ENCODE measurements around the gene SYT6. TPM values are rescaled to one million over a fixed set of nuclear protein-coding genes. Genes with fewer than 3 reads are reported as not detected.

The SYT6 gene
- total and polyA plus RNA-seq, 7 donors = 0.32 to 1.9 (median 0.46) TPM; not detected in 3

DNA sequence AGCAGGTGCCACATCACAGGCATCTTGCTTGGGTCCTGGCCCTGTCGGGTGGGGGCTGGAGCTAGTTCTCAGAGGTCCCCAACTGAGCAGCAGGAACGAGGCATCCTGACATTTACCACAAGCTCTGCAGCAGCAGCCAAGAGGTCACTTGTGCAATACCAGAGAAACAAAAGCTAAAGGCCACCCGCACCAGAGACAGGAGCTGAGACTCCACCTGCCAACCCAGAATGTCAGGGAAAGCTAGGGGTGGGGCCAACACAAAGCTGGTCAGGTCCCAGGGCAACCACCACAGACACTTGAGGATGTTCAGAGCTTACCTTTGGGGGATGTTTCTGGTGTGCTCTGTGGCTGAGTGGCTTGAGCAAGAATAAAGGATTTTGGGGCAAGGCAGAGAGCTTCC is 13.6 kb upstream of the SYT6 start:
- 72 to 76% methylated on average over 3 of the region's 3 CpGs for WGBS, 2 donors
- Histone ChIP-seq H3K27ac (no peak overlapping the region), H3K36me3 (no peaks in the 10 kb centered on the region), H3K9me3 (no peaks in the 10 kb centered on the region), H3K4me3 (no peak overlapping the region), H3K27me3 (no peaks in the 10 kb centered on the region), H3K4me1 (no peaks in the 10 kb centered on the region)
- intact Hi-C loops (cut with DNase I) = no loop called here
- TF ChIP-seq EP300 (IDR thresholded peaks at IDR 0.05) (no peak), POLR2A (IDR thresholded peaks at IDR 0.05) (no peak), POLR2AphosphoS5 (IDR thresholded peaks at IDR 0.05) (no peak)
- TF ChIP-seq, protein P1, sequence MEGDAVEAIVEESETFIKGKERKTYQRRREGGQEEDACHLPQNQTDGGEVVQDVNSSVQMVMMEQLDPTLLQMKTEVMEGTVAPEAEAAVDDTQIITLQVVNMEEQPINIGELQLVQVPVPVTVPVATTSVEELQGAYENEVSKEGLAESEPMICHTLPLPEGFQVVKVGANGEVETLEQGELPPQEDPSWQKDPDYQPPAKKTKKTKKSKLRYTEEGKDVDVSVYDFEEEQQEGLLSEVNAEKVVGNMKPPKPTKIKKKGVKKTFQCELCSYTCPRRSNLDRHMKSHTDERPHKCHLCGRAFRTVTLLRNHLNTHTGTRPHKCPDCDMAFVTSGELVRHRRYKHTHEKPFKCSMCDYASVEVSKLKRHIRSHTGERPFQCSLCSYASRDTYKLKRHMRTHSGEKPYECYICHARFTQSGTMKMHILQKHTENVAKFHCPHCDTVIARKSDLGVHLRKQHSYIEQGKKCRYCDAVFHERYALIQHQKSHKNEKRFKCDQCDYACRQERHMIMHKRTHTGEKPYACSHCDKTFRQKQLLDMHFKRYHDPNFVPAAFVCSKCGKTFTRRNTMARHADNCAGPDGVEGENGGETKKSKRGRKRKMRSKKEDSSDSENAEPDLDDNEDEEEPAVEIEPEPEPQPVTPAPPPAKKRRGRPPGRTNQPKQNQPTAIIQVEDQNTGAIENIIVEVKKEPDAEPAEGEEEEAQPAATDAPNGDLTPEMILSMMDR (IDR thresholded peaks at IDR 0.05) = no peak
- no peak for DNase-seq

DNA sequence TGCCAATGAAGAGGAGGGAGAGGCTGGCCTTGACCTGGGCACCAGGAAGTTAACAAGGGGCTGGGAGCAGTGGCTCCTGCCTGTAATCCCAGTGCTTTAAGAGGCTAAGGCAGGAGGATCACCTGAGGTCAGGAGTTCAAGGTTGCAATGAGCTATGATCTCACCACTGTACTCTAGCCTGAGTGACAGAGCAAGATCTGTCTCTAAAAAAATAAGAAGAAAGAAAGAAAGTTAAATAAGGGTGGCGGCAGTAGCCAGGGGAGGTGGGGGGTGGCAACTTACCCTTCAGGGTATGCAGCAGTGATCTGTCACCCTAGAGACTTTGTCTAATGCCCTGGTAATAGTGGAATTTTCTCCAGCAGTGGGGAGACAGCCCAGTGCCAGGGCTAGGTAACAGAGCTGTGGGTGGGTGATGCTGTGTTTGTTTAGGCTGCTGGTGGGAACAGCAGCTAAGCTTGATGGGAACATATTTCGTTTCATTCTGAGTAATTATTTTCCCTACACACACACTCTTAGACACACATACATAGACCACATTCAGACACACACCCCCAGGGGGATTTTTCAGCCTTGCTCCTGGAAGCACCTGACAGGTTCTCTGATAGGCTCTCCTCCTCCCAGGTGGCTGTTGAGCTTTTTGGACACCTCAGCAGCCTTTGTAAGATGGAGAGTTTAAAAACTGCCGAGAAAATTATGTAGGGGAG is 11.3 kb upstream of the SYT6 start:
- intact Hi-C loops (cut with DNase I) = no loop called here
- no peak for DNase-seq
- Histone ChIP-seq H3K4me3 (no peak overlapping the region), H3K4me1 (no peaks in the 10 kb centered on the region), H3K36me3 (no peaks in the 10 kb centered on the region), H3K27me3 (peaks cover 0 to 4% (median 0%) of the 10 kb centered on the region in 3 donors), H3K9me3 (no peaks in the 10 kb centered on the region), H3K27ac (no peak overlapping the region)
- 75 to 79% methylated on average over 3 of the region's 3 CpGs for WGBS, 2 donors
- no peak for TF ChIP-seq POLR2A (IDR thresholded peaks at IDR 0.05)
- TF ChIP-seq EP300 (IDR thresholded peaks at IDR 0.05) = no peak
- TF ChIP-seq, protein P1 (IDR thresholded peaks at IDR 0.05) = no peak
- no peak for TF ChIP-seq POLR2AphosphoS5 (IDR thresholded peaks at IDR 0.05)

DNA sequence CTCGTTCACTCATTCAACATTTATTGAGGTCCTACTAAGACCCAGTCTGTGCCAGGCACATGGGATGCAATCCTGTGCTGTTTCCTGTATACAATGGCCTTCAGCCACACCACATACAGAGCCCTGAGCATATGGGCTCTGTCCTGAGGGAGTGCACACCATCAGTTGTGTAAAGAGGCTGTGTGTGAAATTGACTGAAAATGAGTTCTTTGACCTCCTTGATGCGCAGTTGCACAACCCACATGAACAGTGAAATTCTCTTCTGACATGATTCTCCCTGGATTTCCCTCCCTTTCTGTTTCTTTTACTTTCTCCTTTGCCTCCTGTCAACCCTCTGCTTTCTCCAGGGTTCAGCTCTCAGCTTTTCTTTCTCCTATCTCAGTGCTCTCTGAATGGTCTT is 6.3 kb upstream of the SYT6 start:
- Histone ChIP-seq H3K36me3 (no peaks in the 10 kb centered on the region), H3K27me3 (peaks cover 4 to 30% (median 19%) of the 10 kb centered on the region in 3 donors), H3K4me3 (no peak overlapping the region), H3K27ac (no peak overlapping the region), H3K9me3 (no peaks in the 10 kb centered on the region), H3K4me1 (peaks cover 0 to 2% (median under 1%) of the 10 kb centered on the region in 4 donors)
- 77 to 90% methylated on average over 2 of the region's 2 CpGs for WGBS, 2 donors
- TF ChIP-seq POLR2AphosphoS5 (IDR thresholded peaks at IDR 0.05) (no peak), EP300 (IDR thresholded peaks at IDR 0.05) (no peak), POLR2A (IDR thresholded peaks at IDR 0.05) (no peak)
- TF ChIP-seq, protein P1 (IDR thresholded peaks at IDR 0.05) = no peak
- intact Hi-C loops (cut with DNase I) = no loop called here
- DNase-seq = no peak

DNA sequence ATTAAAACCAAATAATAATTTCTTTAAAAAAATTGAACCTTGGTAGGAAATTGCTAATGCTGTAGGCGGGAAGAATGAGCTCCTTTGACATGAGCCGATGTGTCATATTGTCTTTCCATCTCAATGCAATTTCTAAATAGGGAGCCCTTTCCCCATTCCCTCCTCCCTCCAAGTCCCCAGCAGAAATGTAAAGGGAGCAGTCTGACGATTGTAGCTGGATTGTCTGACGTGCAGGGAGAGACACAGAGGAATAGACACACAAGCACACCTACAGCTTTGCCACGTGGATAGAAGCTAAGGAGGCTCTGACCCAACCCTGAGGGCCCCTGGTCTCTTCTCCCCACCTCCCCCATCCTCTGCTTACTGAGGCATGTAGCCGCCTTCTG is 3.6 kb upstream of the SYT6 start:
- intact Hi-C loops (cut with DNase I) = no loop called here
- no peak overlapping the region for H3K4me3 ChIP-seq
- TF ChIP-seq POLR2AphosphoS5 (IDR thresholded peaks at IDR 0.05) (no peak), EP300 (IDR thresholded peaks at IDR 0.05) (no peak), POLR2A (IDR thresholded peaks at IDR 0.05) (no peak)
- TF ChIP-seq, protein P1 (IDR thresholded peaks at IDR 0.05) = no peak
- H3K36me3 ChIP-seq = no peaks in the 10 kb centered on the region
- H3K4me1 ChIP-seq = peaks cover 0 to 29% (median 25%) of the 10 kb centered on the region in 4 donors
- WGBS, 2 donors = 55 to 63% methylated on average over 6 of the region's 6 CpGs
- no peaks in the 10 kb centered on the region for H3K9me3 ChIP-seq
- H3K27ac ChIP-seq = no peak overlapping the region
- peaks cover 29 to 57% (median 45%) of the 10 kb centered on the region in 3 donors for H3K27me3 ChIP-seq
- no peak for DNase-seq
